Measurements from ENCODE around the gene FGA.

The FGA gene

DNA sequence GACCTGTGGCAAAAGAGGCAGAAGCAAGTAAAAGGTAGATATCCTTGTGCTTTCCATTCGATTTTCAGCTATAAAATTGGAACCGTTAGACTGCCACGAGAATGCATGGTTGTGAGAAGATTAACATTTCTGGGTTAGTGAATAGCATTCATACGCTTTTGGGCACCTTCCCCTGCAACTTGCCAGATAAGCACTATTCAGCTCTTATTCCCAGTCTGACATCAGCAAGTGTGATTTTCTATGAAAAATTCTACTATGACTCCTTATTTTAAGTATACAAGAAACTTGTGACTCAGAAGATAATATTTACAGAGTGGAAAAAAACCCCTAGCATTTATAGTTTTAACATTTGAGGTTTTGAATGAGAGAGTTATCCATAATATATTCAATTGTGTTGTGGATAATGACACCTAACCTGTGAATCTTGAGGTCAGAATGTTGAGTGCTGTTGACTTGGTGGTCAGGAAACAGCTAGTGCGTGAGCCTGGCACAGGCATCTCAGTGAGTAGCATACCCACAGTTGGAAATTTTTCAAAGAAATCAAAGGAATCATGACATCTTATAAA lies 23.8 kb downstream of the FGA start:
- H3K79me2 ChIP-seq (ENCODE audit: insufficient read depth, low read depth) = no peaks in the 10 kb centered on the region
- no peaks in the 10 kb centered on the region for H3K27me3 ChIP-seq (ENCODE audit: insufficient read depth, low read depth)
- H2AFZ ChIP-seq (ENCODE audit: low read depth) = no peak overlapping the region
- no peaks in the 10 kb centered on the region for H4K20me1 ChIP-seq (ENCODE audit: insufficient read depth)
- no peaks in the 10 kb centered on the region for H3K4me1 ChIP-seq (ENCODE audit: low read depth, poor library complexity, severe bottlenecking)
- no peaks in the 10 kb centered on the region for H3K36me3 ChIP-seq (ENCODE audit: insufficient read depth)
- H3K27ac ChIP-seq = no peak overlapping the region
- no peak overlapping the region for H3K4me2 ChIP-seq
- H3K4me3 ChIP-seq (IDR thresholded peaks at IDR 0.05; ENCODE audit: insufficient read depth, low read depth, low read length) = no peak overlapping the region
- no peak overlapping the region for H3K9ac ChIP-seq
- TF ChIP-seq, protein P1, sequence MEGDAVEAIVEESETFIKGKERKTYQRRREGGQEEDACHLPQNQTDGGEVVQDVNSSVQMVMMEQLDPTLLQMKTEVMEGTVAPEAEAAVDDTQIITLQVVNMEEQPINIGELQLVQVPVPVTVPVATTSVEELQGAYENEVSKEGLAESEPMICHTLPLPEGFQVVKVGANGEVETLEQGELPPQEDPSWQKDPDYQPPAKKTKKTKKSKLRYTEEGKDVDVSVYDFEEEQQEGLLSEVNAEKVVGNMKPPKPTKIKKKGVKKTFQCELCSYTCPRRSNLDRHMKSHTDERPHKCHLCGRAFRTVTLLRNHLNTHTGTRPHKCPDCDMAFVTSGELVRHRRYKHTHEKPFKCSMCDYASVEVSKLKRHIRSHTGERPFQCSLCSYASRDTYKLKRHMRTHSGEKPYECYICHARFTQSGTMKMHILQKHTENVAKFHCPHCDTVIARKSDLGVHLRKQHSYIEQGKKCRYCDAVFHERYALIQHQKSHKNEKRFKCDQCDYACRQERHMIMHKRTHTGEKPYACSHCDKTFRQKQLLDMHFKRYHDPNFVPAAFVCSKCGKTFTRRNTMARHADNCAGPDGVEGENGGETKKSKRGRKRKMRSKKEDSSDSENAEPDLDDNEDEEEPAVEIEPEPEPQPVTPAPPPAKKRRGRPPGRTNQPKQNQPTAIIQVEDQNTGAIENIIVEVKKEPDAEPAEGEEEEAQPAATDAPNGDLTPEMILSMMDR (conservative IDR thresholded peaks at IDR 0.05; ENCODE audit: low read depth, low read length) = no peak

DNA sequence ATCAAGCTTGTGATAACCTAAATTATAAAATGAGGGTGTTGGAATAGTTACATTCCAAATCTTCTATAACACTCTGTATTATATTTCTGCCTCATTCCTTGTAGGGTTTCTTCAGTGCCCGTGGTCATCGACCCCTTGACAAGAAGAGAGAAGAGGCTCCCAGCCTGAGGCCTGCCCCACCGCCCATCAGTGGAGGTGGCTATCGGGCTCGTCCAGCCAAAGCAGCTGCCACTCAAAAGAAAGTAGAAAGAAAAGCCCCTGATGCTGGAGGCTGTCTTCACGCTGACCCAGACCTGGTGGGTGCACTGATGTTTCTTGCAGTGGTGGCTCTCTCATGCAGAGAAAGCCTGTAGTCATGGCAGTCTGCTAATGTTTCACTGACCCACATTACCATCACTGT lies 24.8 kb downstream of the FGA start:
- H4K20me1 ChIP-seq (ENCODE audit: insufficient read depth) = no peaks in the 10 kb centered on the region
- H3K4me1 ChIP-seq (ENCODE audit: low read depth, poor library complexity, severe bottlenecking) = no peaks in the 10 kb centered on the region
- H3K4me3 ChIP-seq (IDR thresholded peaks at IDR 0.05; ENCODE audit: insufficient read depth, low read depth, low read length) = no peak overlapping the region
- TF ChIP-seq, protein P1 (conservative IDR thresholded peaks at IDR 0.05; ENCODE audit: low read depth, low read length) = no peak
- no peak overlapping the region for H3K27ac ChIP-seq
- H3K79me2 ChIP-seq (ENCODE audit: insufficient read depth, low read depth) = no peaks in the 10 kb centered on the region
- H3K9ac ChIP-seq = no peak overlapping the region
- H3K4me2 ChIP-seq = no peak overlapping the region
- no peak overlapping the region for H2AFZ ChIP-seq (ENCODE audit: low read depth)
- no peaks in the 10 kb centered on the region for H3K36me3 ChIP-seq (ENCODE audit: insufficient read depth)
- H3K27me3 ChIP-seq (ENCODE audit: insufficient read depth, low read depth) = no peaks in the 10 kb centered on the region

DNA sequence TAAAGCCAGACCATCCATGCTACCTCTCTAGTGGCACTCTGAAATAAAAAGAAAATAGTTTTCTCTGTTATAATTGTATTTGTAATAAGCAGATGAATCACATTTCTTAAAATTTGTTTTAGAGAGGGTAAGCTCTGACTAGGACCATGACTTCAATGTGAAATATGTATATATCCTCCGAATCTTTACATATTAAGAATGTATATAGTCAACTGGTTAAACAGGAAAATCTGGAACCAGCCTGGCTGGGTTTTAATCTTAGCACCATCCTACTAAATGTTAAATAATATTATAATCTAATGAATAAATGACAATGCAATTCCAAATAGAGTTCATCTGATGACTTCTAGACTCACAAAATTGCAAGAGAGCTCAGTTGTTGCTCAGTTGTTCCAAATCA lies 26.2 kb downstream of the FGA start:
- H3K27ac ChIP-seq = no peak overlapping the region
- TF ChIP-seq, protein P1 (conservative IDR thresholded peaks at IDR 0.05; ENCODE audit: low read depth, low read length) = no peak
- no peaks in the 10 kb centered on the region for H3K27me3 ChIP-seq (ENCODE audit: insufficient read depth, low read depth)
- H3K4me2 ChIP-seq = no peak overlapping the region
- no peak overlapping the region for H2AFZ ChIP-seq (ENCODE audit: low read depth)
- H3K4me3 ChIP-seq (IDR thresholded peaks at IDR 0.05; ENCODE audit: insufficient read depth, low read depth, low read length) = no peak overlapping the region
- H3K79me2 ChIP-seq (ENCODE audit: insufficient read depth, low read depth) = no peaks in the 10 kb centered on the region
- no peak overlapping the region for H3K9ac ChIP-seq
- no peaks in the 10 kb centered on the region for H4K20me1 ChIP-seq (ENCODE audit: insufficient read depth)
- H3K36me3 ChIP-seq (ENCODE audit: insufficient read depth) = no peaks in the 10 kb centered on the region
- no peaks in the 10 kb centered on the region for H3K4me1 ChIP-seq (ENCODE audit: low read depth, poor library complexity, severe bottlenecking)

DNA sequence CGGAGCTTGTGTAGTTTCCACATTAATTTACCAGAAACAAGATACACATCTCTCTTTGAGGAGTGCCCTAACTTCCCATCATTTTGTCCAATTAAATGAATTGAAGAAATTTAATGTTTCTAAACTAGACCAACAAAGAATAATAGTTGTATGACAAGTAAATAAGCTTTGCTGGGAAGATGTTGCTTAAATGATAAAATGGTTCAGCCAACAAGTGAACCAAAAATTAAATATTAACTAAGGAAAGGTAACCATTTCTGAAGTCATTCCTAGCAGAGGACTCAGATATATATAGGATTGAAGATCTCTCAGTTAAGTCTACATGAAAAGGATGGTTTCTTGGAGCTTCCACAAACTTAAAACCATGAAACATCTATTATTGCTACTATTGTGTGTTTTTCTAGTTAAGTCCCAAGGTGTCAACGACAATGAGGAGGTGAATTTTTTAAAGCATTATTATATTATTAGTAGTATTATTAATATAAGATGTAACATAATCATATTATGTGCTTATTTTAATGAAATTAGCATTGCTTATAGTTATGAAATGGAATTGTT lies 27.8 kb downstream of the FGA start, which contains the start of gene FGB:
TSS of gene FGB (plus strand) at position 315 of the 558 bp plus-strand sequence. CDS start at position 323, 8 bp downstream.
- H3K4me1 ChIP-seq (ENCODE audit: low read depth, poor library complexity, severe bottlenecking) = no peaks in the 10 kb centered on the region

More for the DNA sequence above, 27.8 kb downstream of the FGA start, which contains the start of gene FGB:
- H3K9ac ChIP-seq = no peak within 1 kb of the TSS
- H3K27ac ChIP-seq = no peak within 1 kb of the TSS
- no peaks in the 10 kb centered on the region for H3K79me2 ChIP-seq (ENCODE audit: insufficient read depth, low read depth)
- TF ChIP-seq, protein P1 (conservative IDR thresholded peaks at IDR 0.05; ENCODE audit: low read depth, low read length) = no peak
- H3K4me3 ChIP-seq (IDR thresholded peaks at IDR 0.05; ENCODE audit: insufficient read depth, low read depth, low read length) = no peak within 1 kb of the TSS
- H2AFZ ChIP-seq (ENCODE audit: low read depth) = no peak within 1 kb of the TSS
- H4K20me1 ChIP-seq (ENCODE audit: insufficient read depth) = no peaks in the 10 kb centered on the region
- H3K4me2 ChIP-seq = no peak within 1 kb of the TSS
- no peaks in the 10 kb centered on the region for H3K36me3 ChIP-seq (ENCODE audit: insufficient read depth)
- H3K27me3 ChIP-seq (ENCODE audit: insufficient read depth, low read depth) = no peaks in the 10 kb centered on the region

All from KMS-11 (cell line).